NCI-H2196 treated with DMSO at 0.1 percent for 48 hours (cell line): ENCODE data around the gene LIFR.
"Not testable (repeated sequence)": the region's sequence is repeated elsewhere in the genome, so short reads cannot be mapped to it uniquely, and the experiment has no call there.

Experiments
- DNase-seq: peaks from one replicate; lab custom pipeline; 2025; ENCODE audit not compliant: unreplicated experiment; lab: John Stamatoyannopoulos, UW

LIFR gene

GRCh38 chr5:38582293-38582974 is 26.0 kb upstream of the LIFR start:
- DNase-seq = no peak

- DNase-seq = no peak
Measured at GRCh38 chr5:38581597-38581996, 25.2 kb upstream of the LIFR start.

GRCh38 chr5:38579105-38579504 is 22.7 kb upstream of the LIFR start:
- DNase-seq = no peak

- no peak for DNase-seq
Measured at GRCh38 chr5:38576961-38577684, 20.7 kb upstream of the LIFR start.

GRCh38 chr5:38576442-38576841 is 20.0 kb upstream of the LIFR start:
- peak; percentile 83 for DNase-seq

- DNase-seq = no peak
Measured at GRCh38 chr5:38575476-38575875, 19.0 kb upstream of the LIFR start.

GRCh38 chr5:38574009-38574408 is 17.6 kb upstream of the LIFR start:
- DNase-seq = no peak

- DNase-seq = no peak
Measured at GRCh38 chr5:38573521-38573920, 17.1 kb upstream of the LIFR start.

GRCh38 chr5:38569180-38569579 is 12.7 kb upstream of the LIFR start:
- DNase-seq = no peak

GRCh38 chr5:38567306-38567705 is 10.9 kb upstream of the LIFR start:
- DNase-seq = not testable (repeated sequence)

- no peak for DNase-seq
Measured at GRCh38 chr5:38563624-38564023, 7.2 kb upstream of the LIFR start.

GRCh38 chr5:38562444-38563210 is 6.2 kb upstream of the LIFR start:
- DNase-seq = no peak

GRCh38 chr5:38559428-38559827 is 3.0 kb upstream of the LIFR start:
- no peak for DNase-seq

- DNase-seq = no peak
Measured at GRCh38 chr5:38557792-38558191, 1.3 kb upstream of the LIFR start.

GRCh38 chr5:38557308-38557710 is 863 bp upstream of the LIFR start:
- DNase-seq = no peak

GRCh38 chr5:38556088-38556598 is 303 bp downstream of the LIFR start:
- no peak for DNase-seq

GRCh38 chr5:38555354-38556087 is 925 bp downstream of the LIFR start:
- DNase-seq = no peak

- DNase-seq = no peak
Measured at GRCh38 chr5:38554861-38555260, 1.6 kb downstream of the LIFR start.

GRCh38 chr5:38554403-38554802 is 2.0 kb downstream of the LIFR start:
- DNase-seq = no peak

GRCh38 chr5:38553001-38553521 is 3.4 kb downstream of the LIFR start:
- DNase-seq = no peak
